ENCODE measurements around the gene SCO2. TPM values are rescaled to one million over a fixed set of nuclear protein-coding genes. Genes with fewer than 3 reads are reported as not detected.
A peak's percentile ranks its signal among the peaks of the same experiment; 100 is the strongest.

SCO2 gene
- polyA plus RNA-seq, 1 donor (not counting 4 experiments of a cell fraction or from before 2014, with no cell fraction given) = 1.9 TPM

GRCh38 chr22:50546326-50547262 is 21.2 kb upstream of the SCO2 start:
- no peak overlapping the region for H3K9ac ChIP-seq (ENCODE audit: control insufficient read depth, extremely low read depth, insufficient read depth, low read length)
- H3K4me1 ChIP-seq (ENCODE audit: control insufficient read depth, extremely low read depth, insufficient read depth, low read length) = peaks cover 25% of the 10 kb centered on the region
- dilution Hi-C loops (cut with MboI; ENCODE audit: extremely low pct_ligation_motif_present, low sequenced_read_pairs) = no loop called here
- H3K4me2 ChIP-seq (ENCODE audit: control insufficient read depth, extremely low read depth, insufficient read depth, low read depth, low read length) = no peak overlapping the region
- FAIRE-seq (no peak), DNase-seq (ENCODE audit: low read depth, low spot score) (no peak)
- no peak overlapping the region for H2AFZ ChIP-seq (ENCODE audit: control insufficient read depth, low read length)
- no peaks in the 10 kb centered on the region for H3K9me3 ChIP-seq (ENCODE audit: control insufficient read depth, low read depth, low read length)
- H3K9me1 ChIP-seq (ENCODE audit: control insufficient read depth, extremely low read depth, insufficient read depth, low read length) = no peaks in the 10 kb centered on the region
- no peaks in the 10 kb centered on the region for H4K20me1 ChIP-seq (ENCODE audit: control insufficient read depth, extremely low read depth, insufficient read depth, low read length)
- H3K27ac ChIP-seq (ENCODE audit: control insufficient read depth, insufficient read depth, low read length) = no peak overlapping the region
- TF ChIP-seq EZH2 (IDR thresholded peaks at IDR 0.05; ENCODE audit: low read length) = no peak
- no peak for TF ChIP-seq CTCF (optimal IDR thresholded peaks at IDR 0.05 in 1 of 3, IDR thresholded peaks at IDR 0.05 in 1 of 3, conservative IDR thresholded peaks at IDR 0.05 in 1 of 3; ENCODE audit: extremely low read depth in 1 of 3, insufficient read depth in 2 of 3, low read length in 3 of 3)
- no peak overlapping the region for H3K4me3 ChIP-seq (ENCODE audit: control insufficient read depth in 2 of 3, extremely low read depth in 1 of 3, insufficient read depth in 2 of 3, low read depth in 1 of 3, low read length in 3 of 3)
- no peaks in the 10 kb centered on the region for H3K79me2 ChIP-seq (ENCODE audit: control insufficient read depth, insufficient read depth, low read length)
- H3K36me3 ChIP-seq (ENCODE audit: control insufficient read depth in 2 of 2, extremely low read depth in 1 of 2, insufficient read depth in 2 of 2, low read length in 2 of 2) = no peaks in the 10 kb centered on the region
- H3K27me3 ChIP-seq (ENCODE audit: control insufficient read depth, extremely low read depth, insufficient read depth, low read length) = peaks cover 13% of the 10 kb centered on the region

- dilution Hi-C loops (cut with MboI; ENCODE audit: extremely low pct_ligation_motif_present, low sequenced_read_pairs) = no loop called here
- no peaks in the 10 kb centered on the region for H4K20me1 ChIP-seq (ENCODE audit: control insufficient read depth, extremely low read depth, insufficient read depth, low read length)
- DNase-seq (ENCODE audit: low read depth, low spot score) (no peak), FAIRE-seq (no peak)
- H3K27ac ChIP-seq (ENCODE audit: control insufficient read depth, insufficient read depth, low read length) = peak within 1 kb of the TSS; percentile 42
- peaks cover 13% of the 10 kb centered on the region for H3K27me3 ChIP-seq (ENCODE audit: control insufficient read depth, extremely low read depth, insufficient read depth, low read length)
- peaks cover 33% of the 10 kb centered on the region for H3K4me1 ChIP-seq (ENCODE audit: control insufficient read depth, extremely low read depth, insufficient read depth, low read length)
- no peaks in the 10 kb centered on the region for H3K36me3 ChIP-seq (ENCODE audit: control insufficient read depth in 2 of 2, extremely low read depth in 1 of 2, insufficient read depth in 2 of 2, low read length in 2 of 2)
- no peak within 1 kb of the TSS for H2AFZ ChIP-seq (ENCODE audit: control insufficient read depth, low read length)
- no peaks in the 10 kb centered on the region for H3K9me3 ChIP-seq (ENCODE audit: control insufficient read depth, low read depth, low read length)
- TF ChIP-seq CTCF (optimal IDR thresholded peaks at IDR 0.05 in 1 of 3, IDR thresholded peaks at IDR 0.05 in 1 of 3, conservative IDR thresholded peaks at IDR 0.05 in 1 of 3; ENCODE audit: extremely low read depth in 1 of 3, insufficient read depth in 2 of 3, low read length in 3 of 3) = peak in 1 of 3 experiments; percentile 16
- no peak for TF ChIP-seq EZH2 (IDR thresholded peaks at IDR 0.05; ENCODE audit: low read length)
- peak within 1 kb of the TSS; percentile 65 for H3K9ac ChIP-seq (ENCODE audit: control insufficient read depth, extremely low read depth, insufficient read depth, low read length)
- no peaks in the 10 kb centered on the region for H3K9me1 ChIP-seq (ENCODE audit: control insufficient read depth, extremely low read depth, insufficient read depth, low read length)
- peak within 1 kb of the TSS; percentile 68 for H3K4me2 ChIP-seq (ENCODE audit: control insufficient read depth, extremely low read depth, insufficient read depth, low read depth, low read length)
- no peak within 1 kb of the TSS for H3K4me3 ChIP-seq (ENCODE audit: control insufficient read depth in 2 of 3, extremely low read depth in 1 of 3, insufficient read depth in 2 of 3, low read depth in 1 of 3, low read length in 3 of 3)
- no peaks in the 10 kb centered on the region for H3K79me2 ChIP-seq (ENCODE audit: control insufficient read depth, insufficient read depth, low read length)
Measured at GRCh38 chr22:50545522-50546325, 20.3 kb upstream of the SCO2 start, which contains the start of gene KLHDC7B. Gene KLHDC7B (plus strand): TSS chr22:50545899. CDS start chr22:50546244, 345 bp downstream.
